ENCODE measurements around the gene MKNK2. TPM values are rescaled to one million over a fixed set of nuclear protein-coding genes. Genes with fewer than 3 reads are reported as not detected.

Gene MKNK2
- total RNA-seq, 4 donors from 2014 or later, result 34.6 to 155 (median 81.7) TPM

DNA sequence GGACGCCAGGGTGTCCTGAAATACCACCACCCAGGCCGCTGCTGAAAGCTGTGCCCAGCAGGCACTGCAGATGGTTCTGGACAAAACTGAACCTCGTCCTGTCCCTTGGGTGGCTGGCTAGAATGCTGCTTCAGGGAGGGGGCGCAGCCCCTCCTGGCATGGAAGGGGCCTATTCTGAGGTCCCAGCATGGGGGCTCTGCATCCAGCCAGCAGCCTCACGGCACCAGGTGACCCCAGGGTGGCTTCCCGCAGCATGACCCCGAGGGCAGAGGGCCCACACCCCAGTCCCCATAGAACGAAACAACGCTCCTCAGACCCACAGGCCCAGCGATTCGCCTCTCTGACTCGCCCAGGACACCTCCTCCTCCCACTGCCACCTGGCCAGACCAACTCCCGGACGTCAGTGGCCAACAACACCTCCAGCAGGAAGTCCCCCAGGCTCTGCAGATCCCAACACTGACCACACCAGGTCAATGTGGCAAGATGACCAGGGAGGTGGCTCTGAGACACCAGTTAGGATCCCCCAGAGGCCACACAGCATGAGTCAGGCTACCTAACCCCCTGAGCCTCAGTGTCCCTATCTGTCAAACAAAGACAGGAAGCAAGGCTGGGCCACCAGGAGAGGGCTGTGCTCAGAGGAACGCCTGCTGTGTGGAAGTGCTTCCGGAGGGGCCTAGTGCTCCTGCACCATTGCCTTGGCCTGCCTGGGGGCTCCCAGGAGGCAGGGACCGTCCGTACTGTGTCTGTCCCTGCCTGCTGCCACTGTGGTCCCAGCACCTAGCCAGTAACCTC lies 6.1 kb downstream of the MKNK2 start:
- H3K27me3 ChIP-seq, result no peaks in the 10 kb centered on the region
- H3K4me3 ChIP-seq, result no peak overlapping the region
- H3K4me1 ChIP-seq, result peaks cover 6 to 37% of the 10 kb centered on the region in 2 donors
- peak overlapping the region; percentile 17 to 100 for H3K27ac ChIP-seq
- TF ChIP-seq CTCF (IDR thresholded peaks at IDR 0.05) (no peak), POLR2A (IDR thresholded peaks at IDR 0.05) (no peak)
- peak in 1 of 2 donors; percentile 16 for DNase-seq
- no peaks in the 10 kb centered on the region for H3K9me3 ChIP-seq
- intact Hi-C loops (cut with DNase I; ENCODE audit: low total_unique reads), result no loop called here
- H3K36me3 ChIP-seq, result no peaks in the 10 kb centered on the region

DNA sequence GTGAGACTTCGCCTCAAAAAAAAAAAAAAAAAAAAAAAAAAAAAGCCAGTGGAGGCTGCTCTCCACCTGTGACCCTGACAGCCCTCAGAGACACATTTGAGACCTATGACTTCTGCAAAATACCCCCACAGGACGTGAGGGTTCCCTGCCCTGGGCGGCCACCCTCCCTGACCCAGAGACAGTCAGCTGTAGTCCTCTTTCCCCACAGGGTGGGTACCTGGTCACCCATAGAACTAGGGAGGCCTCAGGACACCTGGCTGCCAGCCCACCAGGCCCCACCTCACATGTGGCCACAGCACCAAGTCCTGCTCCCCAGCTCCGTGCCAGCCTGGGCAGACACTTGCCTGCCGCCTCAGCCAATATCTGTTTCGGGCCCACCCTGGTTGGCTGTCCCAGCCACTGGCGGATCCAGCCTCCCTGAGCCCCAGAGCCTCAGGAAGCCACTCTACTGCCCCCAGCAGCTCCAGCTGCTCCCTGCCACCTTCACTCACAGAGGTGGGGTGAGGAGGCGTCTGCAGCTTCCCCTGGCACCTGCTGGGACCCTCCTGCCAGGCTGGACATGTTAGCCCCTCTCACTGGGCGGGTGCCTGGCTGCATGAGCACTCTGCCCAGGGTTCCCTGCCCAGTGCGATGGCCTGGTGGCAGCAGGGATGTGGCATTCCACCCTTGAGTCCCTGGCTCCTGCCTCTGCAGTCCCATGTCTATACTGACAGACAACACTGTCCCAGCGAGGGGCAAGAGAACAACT lies 6.9 kb downstream of the MKNK2 start:
- H3K4me3 ChIP-seq, result no peak overlapping the region
- no peaks in the 10 kb centered on the region for H3K9me3 ChIP-seq
- intact Hi-C loops (cut with DNase I; ENCODE audit: low total_unique reads), result no loop called here
- DNase-seq, result peak; percentile 21 to 27
- TF ChIP-seq CTCF (IDR thresholded peaks at IDR 0.05), result no peak
- no peak for TF ChIP-seq POLR2A (IDR thresholded peaks at IDR 0.05)
- H3K36me3 ChIP-seq, result no peaks in the 10 kb centered on the region
- H3K27ac ChIP-seq, result peak overlapping the region; percentile 8 to 17
- H3K4me1 ChIP-seq, result peaks cover 6 to 33% of the 10 kb centered on the region in 2 donors
- H3K27me3 ChIP-seq, result no peaks in the 10 kb centered on the region

DNA sequence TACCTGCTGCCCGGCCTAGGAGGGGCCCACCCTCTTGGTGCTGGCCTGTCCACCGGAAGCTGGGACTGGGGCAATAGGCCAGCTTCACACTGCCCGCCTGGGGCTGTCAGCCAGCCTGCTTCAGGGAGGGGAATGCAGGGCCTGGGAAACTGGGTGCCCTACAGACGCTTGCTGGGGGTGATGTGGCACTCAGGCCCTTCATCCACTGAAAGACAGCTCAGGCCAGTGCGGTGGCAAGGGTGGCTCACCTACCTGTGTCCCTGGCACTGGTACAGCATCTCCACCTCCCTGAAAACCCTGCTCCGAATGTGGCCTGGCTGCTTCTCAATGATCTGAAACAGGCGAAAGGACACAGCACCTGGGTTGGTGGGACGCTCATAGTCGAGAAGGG lies 7.8 kb downstream of the MKNK2 start:
- Histone ChIP-seq H3K27me3 (no peaks in the 10 kb centered on the region), H3K36me3 (no peaks in the 10 kb centered on the region), H3K4me3 (no peak overlapping the region)

DNA sequence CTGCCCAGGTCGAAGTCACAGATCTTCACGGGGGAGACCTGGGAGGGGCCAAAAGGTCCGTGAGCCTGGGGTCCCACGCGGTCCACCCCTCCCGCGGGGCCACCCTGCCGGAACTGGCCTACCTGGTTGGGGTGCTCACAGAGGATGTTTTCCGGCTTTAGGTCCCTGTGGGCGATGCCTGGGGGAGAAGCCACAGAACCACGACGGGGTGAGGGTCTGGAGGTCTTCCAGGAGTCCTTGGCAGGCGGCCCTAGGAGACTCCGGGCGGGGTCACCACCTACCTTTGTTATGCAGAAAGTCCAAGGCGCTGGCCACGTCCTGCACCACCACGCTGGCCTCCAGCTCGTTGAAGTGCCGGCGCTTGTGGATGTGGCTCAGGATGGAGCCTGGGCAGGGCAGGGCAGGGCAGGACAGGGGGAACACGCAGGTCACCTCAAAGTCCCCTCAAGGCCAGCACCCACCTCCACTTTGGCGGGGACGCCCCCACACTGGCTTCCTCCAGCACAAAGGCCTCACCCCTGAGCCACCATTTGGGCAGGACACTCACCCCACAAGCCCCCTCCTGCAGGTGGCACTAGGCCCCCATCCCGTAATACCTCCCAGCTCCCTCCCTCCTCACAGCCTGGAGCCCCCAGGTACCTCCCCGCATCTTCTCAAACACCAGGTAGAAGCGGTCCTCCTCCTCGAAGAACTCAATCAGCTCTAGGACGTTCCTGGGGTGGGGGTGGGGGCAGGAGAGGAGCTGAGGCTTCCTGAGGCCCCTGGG lies 8.4 kb downstream of the MKNK2 start:
- intact Hi-C loops (cut with DNase I; ENCODE audit: low total_unique reads), result no loop called here
- peak overlapping the region in 1 of 2 donors; percentile 26 for H3K4me3 ChIP-seq
- no peaks in the 10 kb centered on the region for H3K36me3 ChIP-seq
- H3K4me1 ChIP-seq, result peaks cover 6 to 18% of the 10 kb centered on the region in 2 donors
- peak; percentile 58 to 59 for DNase-seq
- no peaks in the 10 kb centered on the region for H3K9me3 ChIP-seq
- TF ChIP-seq CTCF (IDR thresholded peaks at IDR 0.05), result no peak
- no peak for TF ChIP-seq POLR2A (IDR thresholded peaks at IDR 0.05)
- H3K27ac ChIP-seq, result peak overlapping the region; percentile 88 to 89
- H3K27me3 ChIP-seq, result no peaks in the 10 kb centered on the region

More for the DNA sequence above, 7.8 kb downstream of the MKNK2 start:
- Histone ChIP-seq H3K4me1 (peaks cover 6 to 24% of the 10 kb centered on the region in 2 donors), H3K9me3 (no peaks in the 10 kb centered on the region), H3K27ac (peak overlapping the region; percentile 88 to 89)
- DNase-seq, result peak; percentile 18 to 23
- TF ChIP-seq CTCF (IDR thresholded peaks at IDR 0.05) (no peak), POLR2A (IDR thresholded peaks at IDR 0.05) (no peak)
- intact Hi-C loops (cut with DNase I; ENCODE audit: low total_unique reads), result no loop called here

Measured in uterus (tissue), 4 donors.